Breast epithelium (tissue), 4 donors: ENCODE data around the gene PDLIM1. TPM values are rescaled to one million over a fixed set of nuclear protein-coding genes. Genes with fewer than 3 reads are reported as not detected.

Experiments
- DNase-seq, 2 donors: peaks; one replicate each; pipeline ENCODE4 v3.0.0-alpha.2; 2019; ENCODE audit warnings: low spot score in 2 of 2
- H3K27ac ChIP-seq, 2 donors: fragments of 200-600 bp; sonication (generic) in 1 of 2; one replicate each; pipeline ENCODE4 v1.5.1; 2016 to 2019; ENCODE audit warnings: mild to moderate bottlenecking in 1 of 2
- H3K27me3 ChIP-seq, 2 donors: fragments of 200-600 bp; sonication (generic) in 1 of 2; one replicate each; pipeline versions ENCODE4 v1.5.1 to v1.6.0; 2017 to 2019; ENCODE audit warnings: control low read depth in 1 of 2, mild to moderate bottlenecking in 1 of 2
- H3K36me3 ChIP-seq: fragments of 200-600 bp; one replicate; pipeline ENCODE4 v1.5.1; 2019
- H3K4me1 ChIP-seq, 2 donors: fragments of 200-600 bp; sonication (generic); one replicate each; pipeline ENCODE4 v1.5.1; 2016 to 2019; ENCODE audit warnings: control low read depth in 1 of 2
- H3K4me3 ChIP-seq, 3 donors: fragments of 200-600 bp; sonication (generic); 1 replicate in 2 of 3; 2 replicates in 1 of 3; pipeline ENCODE4 v1.5.1; 2016 to 2019; ENCODE audit warnings: mild to moderate bottlenecking in 3 of 3, moderate library complexity in 2 of 3
- H3K9me3 ChIP-seq, 2 donors: fragments of 200-600 bp; sonication (generic) in 1 of 2; one replicate each; pipeline ENCODE4 v1.5.1; 2016 to 2019; ENCODE audit warnings: control low read depth in 1 of 2
- CTCF ChIP-seq, 3 donors: fragments of 450-650 bp; IDR thresholded peaks; one replicate each; pipeline ENCODE4 v1.5.1; 2016 to 2017; ENCODE audit warnings: antibody characterized with exemption in 3 of 3, mild to moderate bottlenecking in 3 of 3, moderate library complexity in 3 of 3
- POLR2A ChIP-seq: fragments of 450-650 bp; IDR thresholded peaks from one replicate; pipeline ENCODE4 v1.6.1; 2016; ENCODE audit warnings: antibody characterized with exemption, mild to moderate bottlenecking, moderate library complexity
- POLR2AphosphoS5 ChIP-seq, 3 donors: sonication (generic); formaldehyde crosslinking; IDR thresholded peaks; one replicate each; pipeline ENCODE4 v1.6.1; 2017; ENCODE audit warnings: antibody characterized with exemption in 3 of 3
- intact Hi-C: fragments of 100-400 bp; cut with DNase I; formaldehyde crosslinking; loops from one replicate; pipeline ENCODE4 v1.15.1; 2023; ENCODE audit warnings: low total_unique reads
- total RNA-seq, 3 donors: library from RNA; depleted of rRNA; stranded (reverse); fragments of >200 nt; gene quantifications; one replicate each; pipeline ENCODE4 v1.1.0, GENCODE V29; 2016

PDLIM1 gene
- 100 to 1,000 TPM in 1 of 3 donors, 10 to 100 TPM in 2; 80.8 to 143 (median 87.7) TPM for total RNA-seq

GRCh38 chr10:95290461-95291364 lies at the start of gene PDLIM1:
PDLIM1 (minus strand) TSS chr10:95291003; CDS start chr10:95290915, 88 bp downstream.
- Histone ChIP-seq H3K4me3 (peak within 1 kb of the TSS; percentile 69 to 98 (median 96)), H3K27ac (peak within 1 kb of the TSS; percentile 92 to 96), H3K36me3 (no peaks in the 10 kb centered on the region), H3K9me3 (no peaks in the 10 kb centered on the region), H3K4me1 (peaks cover 0 to 8% of the 10 kb centered on the region in 2 donors), H3K27me3 (no peaks in the 10 kb centered on the region)
- peak in 2 of 3 donors; percentile 22 to 61 for TF ChIP-seq CTCF (IDR thresholded peaks at IDR 0.05)
- peak; percentile 56 for TF ChIP-seq POLR2A
- peak; percentile 64 to 87 (median 78) for TF ChIP-seq POLR2AphosphoS5 (IDR thresholded peaks at IDR 0.05)
- peak; percentile 59 to 79 for DNase-seq
- intact Hi-C loops: loop anchor here (5.0 kb wide), 1 partner anchor 1158 kb away; no protein-coding TSS in a partner anchor

- no peak for DNase-seq
- Histone ChIP-seq H3K9me3 (no peaks in the 10 kb centered on the region), H3K27ac (no peak overlapping the region), H3K36me3 (no peaks in the 10 kb centered on the region), H3K27me3 (no peaks in the 10 kb centered on the region), H3K4me1 (peaks cover 5 to 6% of the 10 kb centered on the region in 2 donors), H3K4me3 (no peak overlapping the region)
- intact Hi-C loops: loop anchor here (10.0 kb wide), 1 partner anchor 155 kb away; no protein-coding TSS in a partner anchor
- TF ChIP-seq POLR2AphosphoS5 (IDR thresholded peaks at IDR 0.05) (no peak), CTCF (IDR thresholded peaks at IDR 0.05) (no peak), POLR2A (no peak)
Observed at GRCh38 chr10:95339863-95340262, 49.1 kb upstream of the PDLIM1 start.

GRCh38 chr10:95337423-95338160 lies 46.8 kb upstream of the PDLIM1 start:
- no peak for DNase-seq
- Histone ChIP-seq H3K9me3 (no peaks in the 10 kb centered on the region), H3K4me3 (no peak overlapping the region), H3K4me1 (peaks cover 8 to 11% of the 10 kb centered on the region in 2 donors), H3K36me3 (no peaks in the 10 kb centered on the region), H3K27me3 (no peaks in the 10 kb centered on the region), H3K27ac (no peak overlapping the region)
- TF ChIP-seq CTCF (IDR thresholded peaks at IDR 0.05): no peak
- intact Hi-C loops: no loop called here

- DNase-seq: no peak
- H3K36me3 ChIP-seq: no peaks in the 10 kb centered on the region
- H3K9me3 ChIP-seq: no peaks in the 10 kb centered on the region
- H3K27me3 ChIP-seq: no peaks in the 10 kb centered on the region
- H3K4me3 ChIP-seq: no peak overlapping the region
- peak overlapping the region in 1 of 2 donors; percentile 93 for H3K27ac ChIP-seq
- intact Hi-C loops: no loop called here
- H3K4me1 ChIP-seq: peaks cover 8 to 11% of the 10 kb centered on the region in 2 donors
- TF ChIP-seq POLR2AphosphoS5 (IDR thresholded peaks at IDR 0.05) (no peak), CTCF (IDR thresholded peaks at IDR 0.05) (no peak), POLR2A (no peak)
Observed at GRCh38 chr10:95336702-95337101, 45.9 kb upstream of the PDLIM1 start.
